Loucy (cell line): Measurements from ENCODE around the gene STAC.
A peak's percentile ranks its signal among the peaks of the same experiment; 100 is the strongest.

Experiments used
- H2AFZ ChIP-seq: fragments of 200-600 bp; sonication (generic); 2 replicates; pipeline ENCODE4 v1.6.0; 2016; ENCODE audit warnings: antibody characterized with exemption, mild to moderate bottlenecking, low read length, moderate library complexity
- H3F3A ChIP-seq: fragments of 200-600 bp; 2 replicates; pipeline ENCODE4 v1.6.0; 2016; ENCODE audit warnings: antibody characterized with exemption, low read depth, mild to moderate bottlenecking
- H3K27me3 ChIP-seq: fragments of 200-600 bp; sonication (generic); 2 replicates; pipeline ENCODE4 v1.6.1; 2014; ENCODE audit warnings: low read length, mild to moderate bottlenecking; ENCODE audit not compliant: insufficient read depth, poor library complexity, severe bottlenecking
- H3K36me3 ChIP-seq: fragments of 200-600 bp; sonication (generic); 2 replicates; pipeline ENCODE4 v1.6.1; 2016; ENCODE audit warnings: low read length; ENCODE audit not compliant: insufficient read depth
- H3K4me1 ChIP-seq: fragments of 200-600 bp; sonication (generic); 2 replicates; pipeline ENCODE4 v1.5.1; 2014; ENCODE audit warnings: low read length, mild to moderate bottlenecking; ENCODE audit not compliant: insufficient read depth, poor library complexity, severe bottlenecking
- H3K4me2 ChIP-seq: fragments of 200-600 bp; sonication (generic); 2 replicates; pipeline ENCODE4 v1.6.0; 2014; ENCODE audit warnings: antibody characterized with exemption, low read length, low read depth, mild to moderate bottlenecking; ENCODE audit not compliant: poor library complexity, severe bottlenecking
- H3K4me3 ChIP-seq: fragments of 200-600 bp; sonication (generic); 2 replicates; pipeline ENCODE4 v1.5.1; 2014; ENCODE audit warnings: low read length, mild to moderate bottlenecking, mixed read lengths; ENCODE audit not compliant: poor library complexity, severe bottlenecking
- H3K79me2 ChIP-seq: fragments of 200-600 bp; sonication (generic); 2 replicates; pipeline ENCODE4 v1.6.1; 2014; ENCODE audit warnings: low read length; ENCODE audit not compliant: insufficient read depth
- H3K9ac ChIP-seq: fragments of 200-600 bp; sonication (generic); 2 replicates; pipeline ENCODE4 v1.6.0; 2014; ENCODE audit warnings: mild to moderate bottlenecking, low read depth, low read length, moderate library complexity; ENCODE audit not compliant: poor library complexity, severe bottlenecking
- H3K9me2 ChIP-seq: fragments of 200-600 bp; sonication (generic); replicated peaks from 2 replicates; pipeline ENCODE4 v1.6.1; 2016; ENCODE audit warnings: low read depth, low read length, mixed read lengths
- H3K9me3 ChIP-seq: fragments of 200-600 bp; sonication (generic); 2 replicates; pipeline ENCODE4 v1.6.1; 2014; ENCODE audit warnings: mild to moderate bottlenecking, antibody characterized with exemption, low read length, low read depth; ENCODE audit not compliant: insufficient read depth
- H4K20me1 ChIP-seq: fragments of 200-600 bp; sonication (generic); 2 replicates; pipeline ENCODE4 v1.6.0; 2014; ENCODE audit warnings: antibody characterized with exemption, low read length, mild to moderate bottlenecking; ENCODE audit not compliant: insufficient read depth, poor library complexity, severe bottlenecking
- EZH2phosphoT487 ChIP-seq: fragments of 200-600 bp; IDR thresholded peaks from 2 replicates; pipeline ENCODE4 v1.6.1; 2018; ENCODE audit warnings: antibody characterized with exemption, mild to moderate bottlenecking, moderate library complexity, borderline replicate concordance
- TF ChIP-seq, protein P1 (sequence below): fragments of 200-600 bp; sonication (generic); conservative IDR thresholded peaks from 2 replicates; pipeline ENCODE4 v1.5.1; 2014; ENCODE audit warnings: mild to moderate bottlenecking, antibody characterized with exemption, low read length

The STAC gene

DNA sequence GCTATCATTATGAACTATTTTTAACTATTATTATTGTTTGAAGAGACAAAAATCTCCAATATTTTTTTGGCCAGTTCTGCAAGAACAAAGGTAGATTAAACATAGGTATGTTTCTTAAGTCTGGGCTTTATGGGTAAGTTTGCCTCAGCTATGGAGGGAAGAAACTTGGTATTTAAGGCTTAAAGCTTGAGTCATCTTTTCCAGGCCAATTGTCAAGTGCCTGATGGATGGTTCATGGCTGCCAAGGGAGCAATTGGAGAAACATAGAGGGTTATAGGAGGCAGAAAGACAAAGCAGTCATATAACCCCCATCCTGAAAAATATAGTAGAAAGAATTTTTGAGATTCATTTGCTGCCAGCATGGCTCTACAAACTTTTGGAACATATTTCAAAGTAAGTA is 7.2 kb upstream of the STAC start:
- Histone ChIP-seq H3K27me3 (no peaks in the 10 kb centered on the region), H2AFZ (no peak overlapping the region), H4K20me1 (no peaks in the 10 kb centered on the region), H3K4me2 (no peak overlapping the region), H3K79me2 (no peaks in the 10 kb centered on the region), H3K9ac (no peak overlapping the region), H3F3A (no peaks in the 10 kb centered on the region), H3K4me1 (no peaks in the 10 kb centered on the region), H3K9me3 (no peaks in the 10 kb centered on the region), H3K9me2 (no peaks in the 10 kb centered on the region), H3K4me3 (no peak overlapping the region), H3K36me3 (no peaks in the 10 kb centered on the region)
- TF ChIP-seq EZH2phosphoT487 = no peak
- TF ChIP-seq, protein P1, sequence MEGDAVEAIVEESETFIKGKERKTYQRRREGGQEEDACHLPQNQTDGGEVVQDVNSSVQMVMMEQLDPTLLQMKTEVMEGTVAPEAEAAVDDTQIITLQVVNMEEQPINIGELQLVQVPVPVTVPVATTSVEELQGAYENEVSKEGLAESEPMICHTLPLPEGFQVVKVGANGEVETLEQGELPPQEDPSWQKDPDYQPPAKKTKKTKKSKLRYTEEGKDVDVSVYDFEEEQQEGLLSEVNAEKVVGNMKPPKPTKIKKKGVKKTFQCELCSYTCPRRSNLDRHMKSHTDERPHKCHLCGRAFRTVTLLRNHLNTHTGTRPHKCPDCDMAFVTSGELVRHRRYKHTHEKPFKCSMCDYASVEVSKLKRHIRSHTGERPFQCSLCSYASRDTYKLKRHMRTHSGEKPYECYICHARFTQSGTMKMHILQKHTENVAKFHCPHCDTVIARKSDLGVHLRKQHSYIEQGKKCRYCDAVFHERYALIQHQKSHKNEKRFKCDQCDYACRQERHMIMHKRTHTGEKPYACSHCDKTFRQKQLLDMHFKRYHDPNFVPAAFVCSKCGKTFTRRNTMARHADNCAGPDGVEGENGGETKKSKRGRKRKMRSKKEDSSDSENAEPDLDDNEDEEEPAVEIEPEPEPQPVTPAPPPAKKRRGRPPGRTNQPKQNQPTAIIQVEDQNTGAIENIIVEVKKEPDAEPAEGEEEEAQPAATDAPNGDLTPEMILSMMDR = no peak

GRCh38 chr3:36373666-36374065 is 6.6 kb upstream of the STAC start:
- Histone ChIP-seq H3K4me1 (no peaks in the 10 kb centered on the region), H4K20me1 (no peaks in the 10 kb centered on the region), H3K79me2 (no peaks in the 10 kb centered on the region), H3K4me2 (no peak overlapping the region), H3K36me3 (no peaks in the 10 kb centered on the region), H3K9me2 (no peaks in the 10 kb centered on the region), H2AFZ (no peak overlapping the region), H3K9me3 (no peaks in the 10 kb centered on the region), H3K4me3 (no peak overlapping the region), H3K27me3 (no peaks in the 10 kb centered on the region), H3F3A (no peaks in the 10 kb centered on the region), H3K9ac (no peak overlapping the region)
- no peak for TF ChIP-seq EZH2phosphoT487
- TF ChIP-seq, protein P1 = no peak

GRCh38 chr3:36379872-36380220 is 458 bp upstream of the STAC start:
- Histone ChIP-seq H2AFZ (peak overlapping the region; percentile 94), H3K36me3 (no peaks in the 10 kb centered on the region), H3K27me3 (no peaks in the 10 kb centered on the region), H3K4me2 (peak overlapping the region; percentile 74), H3K9ac (peak overlapping the region; percentile 74), H4K20me1 (no peaks in the 10 kb centered on the region), H3K4me3 (peak overlapping the region; percentile 88), H3K9me3 (no peaks in the 10 kb centered on the region), H3K79me2 (peaks cover 22% of the 10 kb centered on the region), H3K9me2 (no peaks in the 10 kb centered on the region), H3K4me1 (peaks cover 36% of the 10 kb centered on the region), H3F3A (peaks cover 4% of the 10 kb centered on the region; the same call in 1 of the 2 replicates)
- TF ChIP-seq, protein P1 = no peak
- TF ChIP-seq EZH2phosphoT487 = no peak
